ENCODE measurements around the gene NAPA.
A peak's percentile ranks its signal among the peaks of the same experiment; 100 is the strongest.

NAPA gene

DNA sequence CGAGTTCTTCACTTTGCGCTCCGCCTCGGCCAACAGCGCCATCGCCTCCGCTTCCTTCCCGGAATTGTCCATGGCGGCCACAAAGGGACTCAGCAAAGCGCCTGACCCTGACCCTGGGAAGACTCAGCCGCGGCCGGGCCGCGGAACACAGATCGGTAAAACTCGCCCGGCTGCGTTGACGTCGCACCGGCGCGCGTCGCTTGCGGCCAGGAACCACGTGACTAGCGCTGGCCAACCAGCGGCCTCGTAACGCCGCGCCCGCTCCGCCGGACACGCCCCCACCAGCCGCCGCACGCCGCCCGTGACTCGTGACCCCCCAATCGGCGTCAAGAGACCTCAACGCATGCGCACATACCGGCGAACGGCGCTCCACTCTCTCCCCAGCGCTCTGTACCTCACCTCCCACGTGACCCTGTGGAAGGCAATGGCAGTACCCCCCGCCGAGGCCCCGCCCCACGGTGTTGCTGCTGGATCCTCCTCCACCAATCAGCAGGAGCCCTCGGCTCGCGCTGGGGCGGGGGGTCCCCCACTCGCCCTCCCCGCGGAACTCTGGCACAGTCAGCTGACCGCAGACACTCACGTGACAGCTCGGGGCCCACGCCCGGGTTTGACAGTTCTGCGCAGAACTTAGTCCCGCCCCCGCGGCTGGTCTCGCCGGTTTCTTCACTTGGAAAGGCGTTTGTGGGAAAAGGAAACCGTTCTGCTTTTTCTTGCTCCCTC, at the start of gene NAPA:
NAPA (minus strand) TSS at position 195 of the 720 bp plus-strand sequence; CDS start at position 72, 123 bp downstream.
- DNase-seq = peak; percentile 100

DNA sequence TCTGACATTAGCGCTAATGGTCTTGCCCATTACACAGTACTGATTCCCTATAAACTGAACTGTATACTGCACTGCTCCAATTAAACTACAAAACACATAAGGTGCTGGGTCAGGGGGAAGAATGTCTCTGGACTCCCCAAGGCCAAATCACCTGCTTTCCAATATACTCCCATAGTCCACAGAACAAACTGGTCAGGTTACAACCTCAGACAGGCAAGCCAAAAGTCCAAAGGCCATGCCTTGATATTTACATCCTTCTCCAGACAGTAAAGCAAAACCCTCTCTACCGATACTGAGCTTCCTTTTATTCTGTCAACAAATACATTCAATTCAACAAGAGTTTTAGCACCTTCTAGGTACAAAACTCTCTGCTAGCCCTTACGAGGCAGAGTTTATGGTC, 49.2 kb upstream of the NAPA start:
- no peak for DNase-seq

DNA sequence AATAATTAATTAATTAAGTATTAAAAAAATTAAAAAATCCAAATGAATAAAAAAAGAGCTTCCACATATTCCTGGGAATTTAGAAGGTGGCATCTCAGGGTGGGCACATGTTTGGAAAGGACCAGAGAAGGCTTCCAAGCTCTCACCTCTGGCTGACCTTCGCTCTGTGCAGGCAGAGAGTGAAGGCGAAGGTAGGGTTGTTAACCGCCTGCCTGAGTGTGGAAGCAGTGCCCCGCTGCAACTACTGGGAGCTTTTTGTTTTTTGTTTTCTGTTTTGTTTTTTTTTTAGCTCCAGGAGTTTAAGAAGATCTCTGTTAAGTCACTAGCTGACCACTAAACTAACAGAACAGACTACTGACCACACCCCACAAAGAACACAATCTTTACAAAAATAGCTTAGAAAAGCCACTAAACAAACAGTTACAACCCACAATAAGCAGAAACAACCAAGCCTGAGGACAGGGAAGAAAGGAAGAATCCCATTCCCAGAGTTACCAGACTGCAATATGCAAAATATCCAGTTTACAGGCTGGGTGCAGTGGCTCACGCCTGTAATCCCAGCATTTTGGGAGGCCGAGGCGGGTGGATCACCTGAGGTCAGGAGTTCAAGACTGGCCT, 46.7 kb upstream of the NAPA start:
- DNase-seq = no peak

DNA sequence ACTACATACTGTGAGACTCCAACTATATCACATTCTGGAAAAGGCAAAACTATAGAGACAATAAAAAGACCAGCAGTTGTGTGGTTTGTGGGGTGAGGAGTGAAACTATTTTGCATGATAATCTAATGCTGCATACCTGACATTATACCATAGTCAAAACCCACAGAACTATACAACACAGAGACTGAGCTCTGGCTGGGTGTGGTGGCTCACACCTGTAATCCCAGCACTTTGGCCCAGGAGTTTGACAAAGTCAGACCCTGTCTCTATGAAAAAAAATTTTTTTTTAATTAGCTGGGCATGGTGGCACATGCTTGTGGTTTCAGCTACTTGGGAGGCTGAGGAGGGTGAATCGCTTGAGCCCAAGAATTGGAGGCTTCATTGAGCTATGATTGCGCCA, 46.1 kb upstream of the NAPA start:
- no peak for DNase-seq

DNA sequence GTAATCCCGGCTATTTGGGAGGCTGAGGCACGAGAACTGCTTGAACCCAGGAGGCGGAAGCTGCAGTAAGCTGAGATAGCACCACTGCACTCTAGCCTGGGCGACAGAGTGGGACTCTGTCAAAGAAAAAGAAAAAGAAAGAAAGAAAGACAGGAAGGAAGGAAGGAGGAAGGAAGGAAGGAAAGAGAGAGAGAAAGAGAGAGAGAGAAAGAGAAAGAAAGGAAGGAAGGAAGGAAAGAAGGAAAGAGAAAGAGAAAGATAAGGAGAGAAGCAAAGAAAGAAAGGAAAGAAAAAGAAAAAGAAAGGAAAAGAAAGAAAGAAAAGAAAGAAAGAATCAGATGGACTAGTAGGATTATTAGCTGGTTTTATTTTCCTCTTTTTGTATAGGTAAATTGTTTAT, 35.3 kb upstream of the NAPA start:
- DNase-seq = no peak

DNA sequence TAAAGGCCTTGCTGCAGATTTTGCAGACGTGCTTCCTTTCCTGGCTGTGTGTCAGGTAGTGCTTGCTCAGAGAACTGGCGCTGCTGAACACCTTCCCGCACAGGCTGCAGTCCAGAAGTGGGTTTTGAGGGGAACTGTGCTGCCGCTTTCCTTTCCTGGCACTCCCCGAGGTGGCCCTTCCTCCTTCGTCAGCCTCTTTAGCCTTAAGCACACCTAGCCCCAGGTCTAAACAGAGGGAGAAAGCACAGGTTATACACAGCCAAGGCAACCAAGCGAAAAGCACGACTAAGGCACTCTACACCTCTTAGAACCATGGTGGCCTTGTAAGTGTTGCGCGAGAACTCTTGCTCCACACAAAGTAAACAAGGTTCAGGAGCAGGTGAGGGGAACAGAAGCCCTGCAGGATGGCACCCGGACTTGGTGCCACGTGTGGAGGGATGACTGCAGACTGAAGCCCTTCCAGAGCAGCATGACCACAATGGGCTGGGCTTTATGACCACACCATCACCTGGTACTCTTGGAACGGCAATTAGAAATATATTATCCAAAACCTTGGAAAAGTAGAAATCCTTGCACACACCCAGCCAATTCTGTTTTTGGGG, 34.5 kb upstream of the NAPA start:
- DNase-seq = no peak

DNA sequence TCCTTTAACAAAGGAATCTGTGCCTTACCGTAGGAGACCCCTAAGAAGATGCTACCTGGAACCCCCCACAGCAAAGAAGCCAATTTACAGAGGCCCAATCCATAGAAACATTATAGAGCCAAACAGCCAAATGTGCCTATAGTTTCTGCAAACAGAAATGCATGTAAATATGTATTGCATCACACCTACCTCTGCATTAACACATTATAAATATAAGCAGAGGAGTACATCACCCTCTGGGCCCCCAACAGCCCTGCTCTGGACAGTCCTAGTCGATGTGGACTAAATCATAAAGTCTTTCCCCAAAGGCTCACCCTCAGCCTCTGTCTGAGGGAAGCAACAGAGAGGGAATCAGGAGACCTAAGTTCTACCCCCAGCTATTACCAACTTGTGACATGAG, 32.3 kb upstream of the NAPA start:
- no peak for DNase-seq

DNA sequence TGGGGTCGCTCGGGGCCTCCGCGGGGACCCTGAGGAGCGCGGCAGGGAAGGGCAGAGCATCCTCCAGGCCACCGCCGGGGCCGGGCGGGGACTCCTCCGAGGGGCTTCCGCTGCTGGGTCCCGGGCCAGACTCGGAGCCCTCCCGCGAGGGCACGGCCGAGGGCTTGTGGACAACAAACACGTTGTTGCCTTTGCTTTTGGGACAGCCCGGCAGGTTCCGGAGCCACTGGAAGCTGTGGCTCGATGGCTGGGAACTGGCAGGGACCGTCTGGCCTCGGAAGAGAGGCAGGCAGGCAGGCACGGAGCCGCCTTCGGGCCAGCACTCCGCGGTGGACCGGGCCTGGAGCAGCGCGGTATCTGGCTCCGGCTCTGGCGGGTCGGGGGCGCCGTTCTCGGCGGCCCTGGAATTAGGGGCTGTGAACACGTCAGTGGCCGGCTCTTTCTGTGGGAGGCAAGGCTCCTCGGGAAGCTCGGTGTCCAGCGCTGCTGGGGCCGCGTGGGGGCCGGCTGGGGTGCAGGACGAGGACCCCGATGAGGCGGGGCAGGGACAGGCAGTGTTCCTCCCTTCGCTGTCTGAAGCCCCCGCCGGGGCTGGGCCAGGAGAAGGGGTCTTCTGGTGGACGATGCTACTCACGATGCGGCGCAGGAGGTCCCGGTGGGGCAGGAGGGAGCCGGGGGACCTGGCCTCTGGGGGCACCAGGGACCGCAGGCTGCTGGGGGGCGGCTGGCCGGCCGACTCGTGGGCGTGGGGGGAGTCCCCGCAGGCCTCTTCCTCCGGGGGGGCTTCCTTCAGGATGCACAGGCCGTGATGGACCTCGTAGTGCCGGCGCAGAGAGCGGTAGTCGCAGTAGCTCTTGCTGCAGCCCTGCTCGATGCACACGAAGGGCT, 30.4 kb upstream of the NAPA start:
- no peak for DNase-seq

DNA sequence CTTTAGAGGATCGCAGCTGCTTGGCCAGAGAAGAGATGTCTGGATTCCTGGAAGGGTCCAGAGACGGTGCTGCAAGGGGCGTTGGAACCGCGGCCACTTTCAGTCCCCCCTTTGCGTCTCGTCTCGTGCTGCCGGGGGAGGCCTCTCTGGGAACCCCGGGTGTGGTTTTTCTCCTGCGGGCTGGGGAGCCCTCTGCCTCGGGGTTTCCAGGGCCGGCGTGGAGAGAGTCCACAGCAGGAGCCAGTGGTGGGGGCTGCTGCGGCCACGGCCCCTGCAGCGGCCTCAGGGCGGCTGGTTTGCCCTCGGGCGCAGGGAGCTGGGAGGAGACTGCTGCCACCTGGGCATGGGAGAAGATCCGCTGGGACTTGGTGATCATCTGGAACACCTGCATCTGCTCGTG, 29.6 kb upstream of the NAPA start:
- DNase-seq = no peak

DNA sequence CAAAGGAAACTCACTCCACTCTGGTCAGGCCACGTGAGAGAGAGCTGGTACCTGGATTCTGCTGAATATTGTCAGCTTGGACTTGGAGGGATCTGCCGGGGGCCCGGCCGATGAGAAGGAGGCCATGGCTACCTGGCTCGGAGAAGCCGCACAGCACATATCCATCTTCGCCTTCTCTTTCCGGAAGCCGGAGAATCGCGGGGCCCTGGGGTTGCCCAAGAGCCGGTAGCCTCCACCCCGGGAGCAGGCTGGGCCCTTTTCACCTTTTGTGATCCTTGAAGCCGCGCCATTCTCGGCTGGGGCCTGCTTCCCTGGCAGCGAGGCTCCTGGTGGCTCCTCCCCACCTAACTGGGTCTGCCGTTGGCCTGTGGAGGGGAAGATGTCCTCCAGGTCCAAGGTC, 29.2 kb upstream of the NAPA start:
- DNase-seq = no peak

DNA sequence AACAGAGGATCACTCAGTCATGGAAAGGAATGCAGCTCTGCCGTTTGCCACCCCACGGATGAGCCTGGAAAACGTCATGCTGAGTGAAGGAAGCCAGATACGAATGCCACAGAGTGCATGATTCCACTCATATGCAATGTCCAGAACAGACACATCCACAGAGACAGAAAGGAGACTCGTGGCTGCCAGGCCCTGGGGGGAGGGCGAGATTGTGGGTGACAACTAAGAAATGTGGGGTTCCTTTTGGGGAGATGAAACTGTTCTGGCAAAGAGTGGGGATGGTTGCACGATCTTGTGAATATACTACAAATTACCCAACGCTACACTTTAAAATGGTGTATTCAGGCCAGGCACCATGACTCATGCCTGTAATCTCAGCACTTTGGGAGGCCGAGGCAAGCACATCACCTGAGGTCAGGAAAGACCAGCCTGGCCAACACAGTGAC, 27.2 kb upstream of the NAPA start:
- DNase-seq = peak; percentile 28

DNA sequence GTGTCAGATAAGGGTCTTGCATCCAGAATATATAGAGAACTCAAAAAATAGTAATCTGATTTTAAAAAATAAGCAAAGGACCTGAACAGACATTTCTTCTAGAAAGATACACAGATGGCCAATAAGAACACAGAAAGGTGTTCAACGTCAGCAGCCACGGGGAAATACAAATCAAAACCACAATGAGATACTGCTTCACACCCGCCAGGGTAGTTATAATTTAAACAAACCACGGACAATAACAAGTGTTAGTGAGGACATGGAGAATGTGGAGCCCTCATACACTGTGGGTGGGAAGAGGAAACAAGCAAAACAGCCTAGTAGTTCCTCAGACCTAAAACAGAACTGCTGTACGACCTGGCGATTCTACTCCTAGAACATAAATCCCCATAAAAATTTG, 26.7 kb upstream of the NAPA start:
- no peak for DNase-seq

DNA sequence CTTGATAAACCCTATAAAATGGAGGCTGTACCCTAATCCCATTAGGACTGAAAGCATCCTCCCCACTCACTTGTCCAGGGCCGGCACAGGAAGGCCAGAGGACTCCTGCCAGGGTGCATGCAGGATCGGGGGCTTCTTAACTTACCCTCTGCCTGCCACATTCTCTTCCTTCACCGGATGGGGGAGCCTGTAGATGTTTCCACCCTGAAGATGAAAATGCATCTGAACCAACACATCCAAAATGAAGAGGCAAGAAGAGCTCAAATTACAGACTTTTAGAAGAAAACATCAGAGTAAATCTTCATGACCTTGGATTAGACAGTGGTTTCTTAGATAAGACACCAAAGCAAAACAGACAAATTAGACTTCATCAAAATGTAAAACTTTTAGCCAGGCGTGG, 25.9 kb upstream of the NAPA start:
- peak; percentile 31 for DNase-seq

DNA sequence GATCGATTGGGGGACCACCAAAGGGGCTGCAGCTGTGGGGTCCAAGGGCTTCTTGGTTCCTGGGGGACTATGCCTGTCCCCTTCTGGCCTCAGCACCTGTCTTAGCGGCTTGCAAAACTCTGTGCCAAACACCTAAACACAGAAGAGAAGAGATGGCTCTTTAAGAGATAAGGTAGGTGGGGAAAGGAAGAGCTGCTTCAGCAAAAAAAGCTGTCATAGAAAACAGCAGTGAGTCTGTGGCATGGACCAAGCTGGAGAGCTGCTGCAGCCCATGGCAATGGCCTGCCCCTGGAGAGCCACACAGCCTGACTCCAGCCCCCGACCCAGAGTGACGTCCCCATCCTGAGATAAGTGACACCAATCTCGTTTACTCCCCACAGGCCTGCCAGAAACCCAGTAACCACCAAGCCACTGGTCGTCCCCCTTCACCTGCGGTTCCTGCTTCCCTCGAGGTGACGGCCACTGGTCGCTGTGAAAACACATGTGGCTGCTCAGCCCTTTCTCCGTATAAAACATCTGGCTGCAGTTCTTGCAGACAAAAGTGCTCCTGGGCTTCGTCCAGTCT, 25.0 kb upstream of the NAPA start:
- DNase-seq = no peak

DNA sequence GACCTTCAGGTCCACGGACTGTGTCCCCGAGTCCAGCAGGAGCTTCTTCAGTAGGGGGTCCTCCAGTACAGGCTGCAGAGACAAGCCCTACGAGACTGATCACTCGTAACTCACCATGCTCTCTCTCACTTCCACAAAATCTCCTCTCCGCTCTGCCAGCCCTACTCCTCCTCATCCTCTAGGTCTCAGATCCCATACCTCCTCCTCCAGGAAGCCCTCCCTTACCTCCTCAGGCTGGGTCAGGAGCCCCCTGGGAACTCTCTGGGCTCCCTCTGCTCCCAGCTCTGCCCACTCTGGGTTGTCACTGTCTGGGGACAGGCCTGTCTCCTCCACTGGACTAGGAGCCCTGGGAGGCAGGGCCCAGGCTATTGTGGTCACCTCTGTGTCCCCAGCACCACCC, 23.9 kb upstream of the NAPA start:
- DNase-seq = no peak

DNA sequence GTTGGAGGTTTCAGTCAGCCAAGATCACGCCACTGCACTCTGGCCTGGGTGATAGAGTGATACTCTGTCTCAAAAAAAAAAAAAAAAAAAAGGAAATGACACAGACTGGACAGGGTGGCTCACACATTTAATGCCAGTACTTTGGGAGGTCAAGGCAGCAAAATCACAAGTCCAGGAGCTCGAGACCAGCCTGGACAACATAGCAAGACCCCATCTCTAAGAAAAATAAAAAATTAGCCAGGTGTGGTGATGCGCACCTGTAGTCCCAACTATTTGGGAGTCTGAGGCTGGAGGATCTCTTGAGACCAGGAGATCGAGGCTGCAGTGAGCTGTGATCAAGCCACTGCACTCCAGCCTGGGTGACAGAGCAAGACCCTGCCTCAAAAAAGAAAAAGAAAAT, 22.6 kb upstream of the NAPA start:
- no peak for DNase-seq

DNA sequence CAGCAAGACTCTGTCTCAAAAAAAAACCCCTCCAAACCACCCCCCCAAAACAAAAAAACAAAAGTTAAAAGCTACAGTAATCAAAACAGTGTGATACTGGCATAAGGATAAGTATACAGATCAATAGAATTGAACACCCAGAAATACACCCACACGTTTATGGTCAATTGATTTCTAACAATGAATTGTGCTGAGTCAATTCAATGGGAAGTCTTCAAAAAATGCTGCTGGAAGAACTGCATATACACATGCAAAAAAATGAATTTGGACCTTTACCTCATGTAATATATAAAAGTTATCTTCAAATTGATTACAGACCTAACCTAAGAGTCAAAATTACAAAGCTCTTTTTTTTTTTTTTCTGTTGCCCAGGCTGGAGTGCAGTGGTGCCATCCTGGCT, 19.8 kb upstream of the NAPA start:
- DNase-seq = no peak

DNA sequence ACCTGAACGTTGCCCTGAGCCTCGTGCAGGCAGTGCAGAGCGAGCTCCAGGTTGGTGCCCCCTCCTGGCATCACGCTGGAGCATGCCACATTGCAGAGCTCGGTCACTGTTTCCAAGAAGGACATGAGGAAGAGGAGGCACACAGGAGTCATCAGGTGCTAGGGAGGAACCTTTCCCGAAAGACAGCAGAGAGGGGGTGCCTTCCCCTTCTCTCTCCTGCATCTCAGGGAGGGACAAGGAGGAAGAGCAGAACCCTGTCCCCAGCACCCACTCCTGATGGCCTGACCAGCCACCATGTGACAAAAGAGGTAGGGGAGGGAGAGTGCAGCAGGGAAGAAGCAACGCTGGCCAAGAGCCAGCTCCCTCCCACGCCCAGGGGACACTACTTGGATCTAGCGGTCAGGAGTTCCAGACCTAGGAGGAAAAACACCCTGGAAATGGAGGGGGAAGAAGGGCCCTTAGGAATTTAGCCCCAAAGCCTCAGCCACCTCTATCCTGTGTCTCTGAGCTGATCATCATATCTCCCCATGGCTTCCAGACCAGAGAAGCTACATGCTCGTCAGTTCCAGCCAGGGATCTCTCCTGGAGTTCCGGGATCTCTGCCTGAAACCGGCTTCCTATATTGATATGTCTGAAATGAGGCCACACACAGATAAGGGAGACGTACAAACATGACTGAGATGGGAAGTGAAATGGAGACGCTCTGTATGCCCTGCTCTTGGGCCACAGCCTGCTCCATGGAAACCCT, 17.0 kb upstream of the NAPA start:
- DNase-seq = no peak

DNA sequence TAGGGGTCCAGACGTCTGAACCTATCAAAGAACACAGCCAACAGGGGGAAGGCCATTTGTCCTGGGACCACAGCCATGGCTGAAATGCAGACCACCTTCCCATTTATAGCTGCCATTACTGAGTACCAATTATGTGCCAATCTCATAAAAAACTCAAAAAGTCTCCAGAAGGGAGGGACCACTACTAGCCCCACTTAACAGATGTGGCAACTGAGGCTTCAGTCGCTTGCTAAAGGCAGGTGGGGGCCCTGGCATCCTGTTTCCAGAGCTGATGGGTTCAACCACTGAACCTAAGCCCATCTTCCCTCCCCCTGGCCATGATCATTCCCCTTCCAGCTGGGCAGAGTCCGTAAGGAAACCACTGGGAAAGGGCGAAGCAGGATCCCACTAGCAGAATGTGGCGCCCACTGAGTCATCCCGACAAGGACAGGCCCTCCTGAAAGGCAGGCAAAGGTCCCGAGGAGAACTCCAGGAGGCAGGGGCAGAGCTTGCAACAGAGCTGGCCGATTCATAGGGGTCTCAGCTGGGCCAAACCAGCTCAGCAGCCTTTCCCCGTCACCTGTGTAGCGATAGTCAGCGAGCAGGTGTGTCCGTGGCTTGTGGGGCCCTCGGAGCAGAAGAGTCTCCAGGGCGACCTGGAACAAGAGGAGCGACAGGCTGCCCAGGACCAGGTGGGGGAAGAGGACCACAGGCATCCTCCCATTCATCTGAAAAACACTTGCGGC, 14.3 kb upstream of the NAPA start:
- DNase-seq = no peak

DNA sequence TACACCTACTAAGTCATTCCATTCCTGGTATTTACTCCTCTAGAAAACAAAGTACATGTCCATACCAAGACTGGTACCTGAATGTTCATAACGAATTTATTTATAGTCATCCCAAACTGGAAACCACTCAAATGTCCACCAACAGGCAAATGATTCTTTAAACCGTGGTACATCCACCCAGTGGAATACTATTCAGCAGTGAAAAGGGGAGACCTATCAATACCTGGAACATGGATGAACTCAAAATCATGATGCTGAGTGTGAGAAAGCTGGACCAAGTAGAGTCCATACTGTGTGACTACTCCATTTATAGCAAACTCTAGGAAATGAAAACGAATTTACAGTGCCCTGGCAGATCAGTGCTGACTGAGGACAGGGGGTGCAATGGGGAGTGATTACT, 11.9 kb upstream of the NAPA start:
- DNase-seq = no peak

DNA sequence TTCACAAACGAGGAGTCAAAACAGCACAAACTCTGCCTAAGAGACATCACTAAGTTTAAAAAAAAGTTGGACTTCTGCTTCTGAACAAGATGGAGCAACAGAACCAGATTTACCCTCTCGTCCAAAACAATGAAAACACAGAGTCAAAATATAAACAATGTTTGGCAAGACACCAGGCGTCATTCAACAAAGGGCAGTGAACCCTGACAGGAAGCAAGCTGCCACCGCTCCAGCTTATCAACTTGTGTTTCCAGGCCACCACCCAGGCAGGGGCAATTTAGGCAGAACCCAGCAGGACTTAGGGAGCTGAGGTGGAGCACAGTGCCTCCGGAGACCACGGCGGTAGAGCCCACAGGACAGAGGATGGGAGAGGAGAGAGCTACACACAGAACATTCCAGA, 8.6 kb upstream of the NAPA start:
- DNase-seq = no peak
